ENCODE measurements around the gene EFHD2. TPM values are rescaled to one million over a fixed set of nuclear protein-coding genes. Genes with fewer than 3 reads are reported as not detected.

Gene EFHD2
- total RNA-seq, 1 donor from 2014 or later = 20.2 TPM

DNA sequence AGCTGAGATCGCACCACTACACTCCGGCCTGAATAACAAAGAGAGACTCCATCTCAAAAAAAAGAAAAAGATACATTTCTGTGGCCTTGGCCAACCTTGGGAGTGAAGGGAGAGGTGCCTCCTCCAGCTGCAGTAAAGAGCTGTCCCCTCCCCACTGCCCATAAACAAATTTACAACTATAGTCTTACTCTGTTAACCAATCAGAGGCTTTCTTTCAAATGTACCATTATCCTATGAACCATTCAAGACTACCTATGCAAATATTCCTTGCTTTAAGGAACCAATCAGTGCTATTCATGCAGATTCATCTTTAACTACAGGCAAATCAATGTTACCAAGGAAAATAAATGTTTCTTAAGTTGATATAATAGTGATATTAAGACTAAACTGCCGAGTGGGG lies 67.2 kb downstream of the EFHD2 start:
- no peak for DNase-seq (ENCODE audit: low read depth in 2 of 2)

DNA sequence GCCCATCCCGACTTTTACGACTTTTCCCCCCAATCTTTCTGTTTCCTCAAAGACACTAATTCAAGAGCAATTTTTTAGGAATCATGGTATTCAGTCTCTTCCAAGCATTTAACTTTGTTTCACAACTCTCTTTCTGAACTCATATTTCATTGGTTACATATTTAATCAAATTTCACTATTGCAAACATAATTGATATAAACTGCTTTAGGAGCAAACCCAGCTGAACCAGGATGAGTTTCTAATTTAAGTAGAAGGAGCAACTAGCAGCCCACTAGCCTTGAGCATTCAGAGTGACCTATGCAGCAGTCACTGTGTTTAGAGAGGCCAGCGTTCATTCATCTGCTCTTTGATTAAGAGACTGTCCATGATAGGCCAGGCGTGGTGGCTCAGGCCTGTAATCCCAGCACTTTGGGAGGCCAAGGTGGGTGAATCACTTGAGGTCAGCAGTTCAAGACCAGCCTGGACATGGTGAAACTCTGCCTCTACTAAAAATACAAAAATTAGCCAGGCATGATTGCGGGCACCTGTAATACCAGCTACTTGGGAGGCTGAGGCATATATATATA lies 68.0 kb downstream of the EFHD2 start:
- no peak for DNase-seq (ENCODE audit: low read depth in 2 of 2)

Other genes starting within 250 kb of the EFHD2 start
- gene FHAD1, start 162.7 kb upstream of the EFHD2 start, total RNA-seq = under 0.01 TPM in 1 of 2 replicates, not detected in the other
- not detected in 2 replicates for gene CTRC, start 28.6 kb downstream of the EFHD2 start, total RNA-seq
- not detected in 2 replicates for gene CELA2A, start 46.8 kb downstream of the EFHD2 start, total RNA-seq
- not detected in 2 replicates for gene CELA2B, start 66.2 kb downstream of the EFHD2 start, total RNA-seq
- 3.2 and 3.9 TPM in 2 replicates for gene CASP9, start 114.3 kb downstream of the EFHD2 start, total RNA-seq
- 10.2 and 14.1 TPM in 2 replicates for gene DNAJC16, start 117.0 kb downstream of the EFHD2 start, total RNA-seq
- under 0.01 and 0.44 TPM in 2 replicates for gene AGMAT, start 175.2 kb downstream of the EFHD2 start, total RNA-seq
- 11.1 and 14.3 TPM in 2 replicates for gene DDI2, start 207.6 kb downstream of the EFHD2 start, total RNA-seq

All from lung microvascular endothelial cell (primary cell).